GM23338 (cell line): ENCODE results near the gene PRG2. TPM values are rescaled to one million over a fixed set of nuclear protein-coding genes. Genes with fewer than 3 reads are reported as not detected.

Source experiments
- ATAC-seq: fragments of 200-7000 bp; cut with Tn5 transposase; 3 replicates; pipeline ENCODE4 v1.9.1; 2020
- DNase-seq: peaks from one replicate; pipeline ENCODE4 v3.0.0-alpha.2; 2015; ENCODE audit warnings: low spot score
- H2AFZ ChIP-seq: fragments of 200-600 bp; sonication (generic); 2 replicates; pipeline ENCODE4 v1.8.0; 2016; ENCODE audit warnings: antibody characterized with exemption, mild to moderate bottlenecking, moderate library complexity
- H3F3A ChIP-seq: fragments of 200-600 bp; sonication (generic); replicated peaks from 2 replicates; pipeline ENCODE4 v1.8.0; 2017; ENCODE audit warnings: antibody characterized with exemption, mixed run types, low read depth
- H3K27ac ChIP-seq: fragments of 200-600 bp; sonication (generic); 2 replicates; pipeline ENCODE4 v1.6.1; 2016; ENCODE audit warnings: low read depth
- H3K27me3 ChIP-seq: fragments of 200-600 bp; sonication (generic); 2 replicates; pipeline ENCODE4 v1.8.0; 2016; ENCODE audit warnings: mild to moderate bottlenecking, mixed run types, moderate library complexity; ENCODE audit not compliant: insufficient read depth
- H3K36me3 ChIP-seq: fragments of 200-600 bp; sonication (generic); 2 replicates; pipeline ENCODE4 v1.8.0; 2016; ENCODE audit warnings: mild to moderate bottlenecking; ENCODE audit not compliant: insufficient read depth
- H3K4me1 ChIP-seq: fragments of 200-600 bp; sonication (generic); 2 replicates; pipeline ENCODE4 v1.8.0; 2016; ENCODE audit warnings: mild to moderate bottlenecking, moderate library complexity; ENCODE audit not compliant: insufficient read depth
- H3K4me2 ChIP-seq: fragments of 200-600 bp; sonication (generic); 2 replicates; pipeline ENCODE4 v1.7.1; 2017; ENCODE audit warnings: mixed run types
- H3K4me3 ChIP-seq: fragments of 200-600 bp; sonication (generic); 2 replicates; pipeline ENCODE4 v1.6.1; 2016; ENCODE audit warnings: mixed run types
- H3K79me2 ChIP-seq: fragments of 200-600 bp; sonication (generic); replicated peaks from 2 replicates; pipeline ENCODE4 v1.8.0; 2017; ENCODE audit warnings: mild to moderate bottlenecking; ENCODE audit not compliant: insufficient read depth
- H3K9me2 ChIP-seq: fragments of 200-600 bp; sonication (generic); 2 replicates; pipeline ENCODE4 v1.8.0; 2017; ENCODE audit not compliant: insufficient read depth
- H4K20me1 ChIP-seq: fragments of 200-600 bp; sonication (generic); replicated peaks from 2 replicates; pipeline ENCODE4 v1.8.0; 2017; ENCODE audit warnings: mild to moderate bottlenecking; ENCODE audit not compliant: insufficient read depth
- H3K27ac Mint-ChIP-seq: 2 replicates; pipeline ENCODE4 v1.8.0; 2020; ENCODE audit warnings: inconsistent platforms, mild to moderate bottlenecking, moderate library complexity, mixed read lengths
- H3K27me3 Mint-ChIP-seq: 3 replicates; pipeline ENCODE4 v1.8.0; 2022; ENCODE audit warnings: low read depth, mild to moderate bottlenecking, moderate library complexity, mixed read lengths, inconsistent platforms; ENCODE audit not compliant: insufficient read depth, poor library complexity
- H3K36me3 Mint-ChIP-seq: 3 replicates; pipeline ENCODE4 v1.8.0; 2021; ENCODE audit warnings: low read depth, mild to moderate bottlenecking, inconsistent platforms, moderate library complexity, mixed read lengths
- H3K4me1 Mint-ChIP-seq: 3 replicates; pipeline ENCODE4 v1.8.0; 2020; ENCODE audit warnings: mild to moderate bottlenecking, inconsistent platforms, mixed read lengths
- H3K4me3 Mint-ChIP-seq: 3 replicates; pipeline ENCODE4 v1.8.0; 2021; ENCODE audit warnings: moderate library complexity, mild to moderate bottlenecking, inconsistent platforms, mixed read lengths
- H3K9me3 Mint-ChIP-seq: 3 replicates; pipeline ENCODE4 v1.8.0; 2020; ENCODE audit warnings: moderate library complexity, mild to moderate bottlenecking, inconsistent platforms, mixed read lengths
- CREB1 ChIP-seq: fragments of 250-450 bp; sonication (Bioruptor Pico); IDR thresholded peaks from 2 replicates; pipeline ENCODE4 v1.5.0; 2020; ENCODE audit warnings: low read depth, mild to moderate bottlenecking, moderate library complexity
- EZH2 ChIP-seq: fragments of 200-600 bp; sonication (generic); IDR thresholded peaks from one replicate; pipeline ENCODE4 v1.8.0; 2017; ENCODE audit warnings: antibody characterized with exemption, mild to moderate bottlenecking, low read depth; ENCODE audit not compliant: unreplicated experiment
- EZH2phosphoT487 ChIP-seq: fragments of 200-600 bp; sonication (generic); IDR thresholded peaks from one replicate; pipeline ENCODE4 v1.8.1; 2018; ENCODE audit warnings: antibody characterized with exemption; ENCODE audit not compliant: unreplicated experiment
- JUNB ChIP-seq: IDR thresholded peaks from one replicate; pipeline ENCODE4 v1.6.1; 2016; ENCODE audit warnings: antibody characterized with exemption; ENCODE audit not compliant: unreplicated experiment
- NANOG ChIP-seq: IDR thresholded peaks from 2 replicates; pipeline ENCODE4 v1.6.1; 2016; ENCODE audit warnings: antibody characterized with exemption, borderline replicate concordance
- POLR2AphosphoS5 ChIP-seq: IDR thresholded peaks from 2 replicates; pipeline ENCODE4 v1.6.1; 2016; ENCODE audit warnings: antibody characterized with exemption, low read depth
- STAT1 ChIP-seq: IDR thresholded peaks from one replicate; pipeline ENCODE4 v1.6.1; 2016; ENCODE audit warnings: antibody characterized with exemption; ENCODE audit not compliant: unreplicated experiment
- ZNF114 ChIP-seq: fragments of 250-450 bp; sonication (Bioruptor Pico); IDR thresholded peaks from 2 replicates; pipeline ENCODE4 v1.5.0; 2020; ENCODE audit warnings: mild to moderate bottlenecking, moderate library complexity
- ZNF331 ChIP-seq: fragments of 250-450 bp; sonication (Bioruptor Pico); IDR thresholded peaks from 2 replicates; pipeline ENCODE4 v1.5.0; 2020; ENCODE audit warnings: low read depth, mild to moderate bottlenecking, moderate library complexity
- polyA plus RNA-seq: library from polyadenylated mRNA; unstranded; fragments of >200 nt; fragmentation: Nextera tagmentation; extraction: Ambion mirVana; gene quantifications from 2 replicates; pipeline ENCODE4 v1.2.1, GENCODE V29; 2016
- total RNA-seq: library from RNA; depleted of rRNA; stranded (reverse); fragments of >200 nt; shearing (Covaris generic); gene quantifications from 2 replicates; pipeline ENCODE4 v1.2.3, GENCODE V29; 2014
- TF ChIP-seq, protein P1 (sequence below), 2 experiments: fragments of 200-600 bp in 1 of 2; sonication (generic) in 1 of 2; conservative IDR thresholded peaks; 2 replicates each; pipeline versions ENCODE4 v1.5.1 to v1.6.1; 2016 to 2017; ENCODE audit warnings: antibody characterized with exemption in 2 of 2, low read depth in 2 of 2, mild to moderate bottlenecking in 2 of 2, moderate library complexity in 1 of 2
- TF ChIP-seq, protein P2 (sequence below): IDR thresholded peaks from 2 replicates; pipeline ENCODE4 v1.6.1; 2016; ENCODE audit warnings: antibody characterized with exemption
- TF ChIP-seq, protein P3 (sequence below): IDR thresholded peaks from one replicate; pipeline ENCODE4 v1.6.1; 2018; ENCODE audit warnings: antibody characterized with exemption; ENCODE audit not compliant: unreplicated experiment
- TF ChIP-seq, protein P4 (sequence below): fragments of 250-450 bp; sonication (Bioruptor Pico); IDR thresholded peaks from 2 replicates; pipeline ENCODE4 v1.5.0; 2020; ENCODE audit warnings: mild to moderate bottlenecking, moderate library complexity

Gene PRG2
- total and polyA plus RNA-seq, 2 experiments from 2014 or later = not detected

DNA sequence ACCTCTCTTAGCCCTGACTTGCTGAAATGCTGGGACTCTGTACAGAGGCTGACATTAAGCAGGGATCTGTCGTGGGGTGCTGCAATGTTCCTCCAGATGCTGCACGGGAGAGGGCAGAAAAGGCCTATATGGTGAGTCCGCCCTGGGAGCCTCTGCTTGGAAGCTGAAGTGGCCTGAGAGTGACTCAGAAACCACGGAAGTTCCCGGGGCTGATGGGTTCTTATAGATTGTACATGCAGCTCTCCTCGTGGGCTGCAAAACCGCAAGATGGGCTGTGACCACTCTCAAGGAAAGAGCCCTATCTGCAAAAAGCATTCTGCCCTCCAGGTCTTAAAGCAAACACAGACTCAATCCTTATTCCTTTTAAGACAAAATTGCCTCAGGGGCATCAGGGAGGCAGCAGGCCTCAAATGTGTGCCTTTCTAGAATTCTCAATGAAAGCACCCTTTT lies 42.3 kb upstream of the PRG2 start:
- no peaks in the 10 kb centered on the region for H3K79me2 ChIP-seq
- no peak overlapping the region for H3K4me2 ChIP-seq
- Mint-ChIP-seq H3K27me3 (peaks cover 12% of the 10 kb centered on the region), H3K27ac (no peak overlapping the region), H3K4me3 (no peak overlapping the region), H3K36me3 (no peaks in the 10 kb centered on the region), H3K4me1 (peaks cover 1% of the 10 kb centered on the region; the same call in 1 of the 3 replicates), H3K9me3 (no peaks in the 10 kb centered on the region)
- H3K36me3 ChIP-seq = no peaks in the 10 kb centered on the region
- H3K9me2 ChIP-seq = no peaks in the 10 kb centered on the region
- H3K4me3 ChIP-seq = no peak overlapping the region
- H3K27ac ChIP-seq = no peak overlapping the region
- H3K27me3 ChIP-seq = peaks cover 5% of the 10 kb centered on the region; the same call in 1 of the 2 replicates
- peaks cover 1% of the 10 kb centered on the region; the same call in 1 of the 2 replicates for H3K4me1 ChIP-seq
- no peaks in the 10 kb centered on the region for H4K20me1 ChIP-seq
- H3F3A ChIP-seq = no peaks in the 10 kb centered on the region
- DNase-seq (no peak), ATAC-seq (no peak)
- H2AFZ ChIP-seq = no peak overlapping the region
- TF ChIP-seq ZNF331 (no peak), JUNB (no peak), NANOG (no peak), EZH2phosphoT487 (no peak), EZH2 (no peak), CREB1 (no peak), STAT1 (no peak), ZNF114 (CRISPR knock-in tag) (no peak), POLR2AphosphoS5 (no peak)
- TF ChIP-seq, protein P1, sequence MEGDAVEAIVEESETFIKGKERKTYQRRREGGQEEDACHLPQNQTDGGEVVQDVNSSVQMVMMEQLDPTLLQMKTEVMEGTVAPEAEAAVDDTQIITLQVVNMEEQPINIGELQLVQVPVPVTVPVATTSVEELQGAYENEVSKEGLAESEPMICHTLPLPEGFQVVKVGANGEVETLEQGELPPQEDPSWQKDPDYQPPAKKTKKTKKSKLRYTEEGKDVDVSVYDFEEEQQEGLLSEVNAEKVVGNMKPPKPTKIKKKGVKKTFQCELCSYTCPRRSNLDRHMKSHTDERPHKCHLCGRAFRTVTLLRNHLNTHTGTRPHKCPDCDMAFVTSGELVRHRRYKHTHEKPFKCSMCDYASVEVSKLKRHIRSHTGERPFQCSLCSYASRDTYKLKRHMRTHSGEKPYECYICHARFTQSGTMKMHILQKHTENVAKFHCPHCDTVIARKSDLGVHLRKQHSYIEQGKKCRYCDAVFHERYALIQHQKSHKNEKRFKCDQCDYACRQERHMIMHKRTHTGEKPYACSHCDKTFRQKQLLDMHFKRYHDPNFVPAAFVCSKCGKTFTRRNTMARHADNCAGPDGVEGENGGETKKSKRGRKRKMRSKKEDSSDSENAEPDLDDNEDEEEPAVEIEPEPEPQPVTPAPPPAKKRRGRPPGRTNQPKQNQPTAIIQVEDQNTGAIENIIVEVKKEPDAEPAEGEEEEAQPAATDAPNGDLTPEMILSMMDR (conservative IDR thresholded peaks at IDR 0.05; ENCODE audit: low read depth in 2 of 2) = no peak
- TF ChIP-seq, protein P2, sequence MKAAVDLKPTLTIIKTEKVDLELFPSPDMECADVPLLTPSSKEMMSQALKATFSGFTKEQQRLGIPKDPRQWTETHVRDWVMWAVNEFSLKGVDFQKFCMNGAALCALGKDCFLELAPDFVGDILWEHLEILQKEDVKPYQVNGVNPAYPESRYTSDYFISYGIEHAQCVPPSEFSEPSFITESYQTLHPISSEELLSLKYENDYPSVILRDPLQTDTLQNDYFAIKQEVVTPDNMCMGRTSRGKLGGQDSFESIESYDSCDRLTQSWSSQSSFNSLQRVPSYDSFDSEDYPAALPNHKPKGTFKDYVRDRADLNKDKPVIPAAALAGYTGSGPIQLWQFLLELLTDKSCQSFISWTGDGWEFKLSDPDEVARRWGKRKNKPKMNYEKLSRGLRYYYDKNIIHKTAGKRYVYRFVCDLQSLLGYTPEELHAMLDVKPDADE = no peak
- TF ChIP-seq, protein P3, sequence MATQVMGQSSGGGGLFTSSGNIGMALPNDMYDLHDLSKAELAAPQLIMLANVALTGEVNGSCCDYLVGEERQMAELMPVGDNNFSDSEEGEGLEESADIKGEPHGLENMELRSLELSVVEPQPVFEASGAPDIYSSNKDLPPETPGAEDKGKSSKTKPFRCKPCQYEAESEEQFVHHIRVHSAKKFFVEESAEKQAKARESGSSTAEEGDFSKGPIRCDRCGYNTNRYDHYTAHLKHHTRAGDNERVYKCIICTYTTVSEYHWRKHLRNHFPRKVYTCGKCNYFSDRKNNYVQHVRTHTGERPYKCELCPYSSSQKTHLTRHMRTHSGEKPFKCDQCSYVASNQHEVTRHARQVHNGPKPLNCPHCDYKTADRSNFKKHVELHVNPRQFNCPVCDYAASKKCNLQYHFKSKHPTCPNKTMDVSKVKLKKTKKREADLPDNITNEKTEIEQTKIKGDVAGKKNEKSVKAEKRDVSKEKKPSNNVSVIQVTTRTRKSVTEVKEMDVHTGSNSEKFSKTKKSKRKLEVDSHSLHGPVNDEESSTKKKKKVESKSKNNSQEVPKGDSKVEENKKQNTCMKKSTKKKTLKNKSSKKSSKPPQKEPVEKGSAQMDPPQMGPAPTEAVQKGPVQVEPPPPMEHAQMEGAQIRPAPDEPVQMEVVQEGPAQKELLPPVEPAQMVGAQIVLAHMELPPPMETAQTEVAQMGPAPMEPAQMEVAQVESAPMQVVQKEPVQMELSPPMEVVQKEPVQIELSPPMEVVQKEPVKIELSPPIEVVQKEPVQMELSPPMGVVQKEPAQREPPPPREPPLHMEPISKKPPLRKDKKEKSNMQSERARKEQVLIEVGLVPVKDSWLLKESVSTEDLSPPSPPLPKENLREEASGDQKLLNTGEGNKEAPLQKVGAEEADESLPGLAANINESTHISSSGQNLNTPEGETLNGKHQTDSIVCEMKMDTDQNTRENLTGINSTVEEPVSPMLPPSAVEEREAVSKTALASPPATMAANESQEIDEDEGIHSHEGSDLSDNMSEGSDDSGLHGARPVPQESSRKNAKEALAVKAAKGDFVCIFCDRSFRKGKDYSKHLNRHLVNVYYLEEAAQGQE = no peak
- TF ChIP-seq, protein P4, sequence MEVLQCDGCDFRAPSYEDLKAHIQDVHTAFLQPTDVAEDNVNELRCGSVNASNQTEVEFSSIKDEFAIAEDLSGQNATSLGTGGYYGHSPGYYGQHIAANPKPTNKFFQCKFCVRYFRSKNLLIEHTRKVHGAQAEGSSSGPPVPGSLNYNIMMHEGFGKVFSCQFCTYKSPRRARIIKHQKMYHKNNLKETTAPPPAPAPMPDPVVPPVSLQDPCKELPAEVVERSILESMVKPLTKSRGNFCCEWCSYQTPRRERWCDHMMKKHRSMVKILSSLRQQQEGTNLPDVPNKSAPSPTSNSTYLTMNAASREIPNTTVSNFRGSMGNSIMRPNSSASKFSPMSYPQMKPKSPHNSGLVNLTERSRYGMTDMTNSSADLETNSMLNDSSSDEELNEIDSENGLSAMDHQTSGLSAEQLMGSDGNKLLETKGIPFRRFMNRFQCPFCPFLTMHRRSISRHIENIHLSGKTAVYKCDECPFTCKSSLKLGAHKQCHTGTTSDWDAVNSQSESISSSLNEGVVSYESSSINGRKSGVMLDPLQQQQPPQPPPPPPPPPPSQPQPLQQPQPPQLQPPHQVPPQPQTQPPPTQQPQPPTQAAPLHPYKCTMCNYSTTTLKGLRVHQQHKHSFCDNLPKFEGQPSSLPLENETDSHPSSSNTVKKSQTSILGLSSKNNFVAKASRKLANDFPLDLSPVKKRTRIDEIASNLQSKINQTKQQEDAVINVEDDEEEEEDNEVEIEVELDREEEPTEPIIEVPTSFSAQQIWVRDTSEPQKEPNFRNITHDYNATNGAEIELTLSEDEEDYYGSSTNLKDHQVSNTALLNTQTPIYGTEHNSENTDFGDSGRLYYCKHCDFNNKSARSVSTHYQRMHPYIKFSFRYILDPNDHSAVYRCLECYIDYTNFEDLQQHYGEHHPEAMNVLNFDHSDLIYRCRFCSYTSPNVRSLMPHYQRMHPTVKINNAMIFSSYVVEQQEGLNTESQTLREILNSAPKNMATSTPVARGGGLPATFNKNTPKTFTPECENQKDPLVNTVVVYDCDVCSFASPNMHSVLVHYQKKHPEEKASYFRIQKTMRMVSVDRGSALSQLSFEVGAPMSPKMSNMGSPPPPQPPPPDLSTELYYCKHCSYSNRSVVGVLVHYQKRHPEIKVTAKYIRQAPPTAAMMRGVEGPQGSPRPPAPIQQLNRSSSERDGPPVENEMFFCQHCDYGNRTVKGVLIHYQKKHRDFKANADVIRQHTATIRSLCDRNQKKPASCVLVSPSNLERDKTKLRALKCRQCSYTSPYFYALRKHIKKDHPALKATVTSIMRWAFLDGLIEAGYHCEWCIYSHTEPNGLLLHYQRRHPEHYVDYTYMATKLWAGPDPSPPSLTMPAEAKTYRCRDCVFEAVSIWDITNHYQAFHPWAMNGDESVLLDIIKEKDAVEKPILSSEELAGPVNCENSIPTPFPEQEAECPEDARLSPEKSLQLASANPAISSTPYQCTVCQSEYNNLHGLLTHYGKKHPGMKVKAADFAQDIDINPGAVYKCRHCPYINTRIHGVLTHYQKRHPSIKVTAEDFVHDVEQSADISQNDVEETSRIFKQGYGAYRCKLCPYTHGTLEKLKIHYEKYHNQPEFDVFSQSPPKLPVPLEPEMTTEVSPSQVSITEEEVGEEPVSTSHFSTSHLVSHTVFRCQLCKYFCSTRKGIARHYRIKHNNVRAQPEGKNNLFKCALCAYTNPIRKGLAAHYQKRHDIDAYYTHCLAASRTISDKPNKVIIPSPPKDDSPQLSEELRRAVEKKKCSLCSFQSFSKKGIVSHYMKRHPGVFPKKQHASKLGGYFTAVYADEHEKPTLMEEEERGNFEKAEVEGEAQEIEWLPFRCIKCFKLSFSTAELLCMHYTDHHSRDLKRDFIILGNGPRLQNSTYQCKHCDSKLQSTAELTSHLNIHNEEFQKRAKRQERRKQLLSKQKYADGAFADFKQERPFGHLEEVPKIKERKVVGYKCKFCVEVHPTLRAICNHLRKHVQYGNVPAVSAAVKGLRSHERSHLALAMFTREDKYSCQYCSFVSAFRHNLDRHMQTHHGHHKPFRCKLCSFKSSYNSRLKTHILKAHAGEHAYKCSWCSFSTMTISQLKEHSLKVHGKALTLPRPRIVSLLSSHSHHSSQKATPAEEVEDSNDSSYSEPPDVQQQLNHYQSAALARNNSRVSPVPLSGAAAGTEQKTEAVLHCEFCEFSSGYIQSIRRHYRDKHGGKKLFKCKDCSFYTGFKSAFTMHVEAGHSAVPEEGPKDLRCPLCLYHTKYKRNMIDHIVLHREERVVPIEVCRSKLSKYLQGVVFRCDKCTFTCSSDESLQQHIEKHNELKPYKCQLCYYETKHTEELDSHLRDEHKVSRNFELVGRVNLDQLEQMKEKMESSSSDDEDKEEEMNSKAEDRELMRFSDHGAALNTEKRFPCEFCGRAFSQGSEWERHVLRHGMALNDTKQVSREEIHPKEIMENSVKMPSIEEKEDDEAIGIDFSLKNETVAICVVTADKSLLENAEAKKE (CRISPR knock-in tag) = no peak
